SU-DHL-6 (cell line): ENCODE measurements around the gene DNAJB5.

Experiments used
- CTCF ChIP-seq: fragments of 200-600 bp; sonication (generic); IDR thresholded peaks from one replicate; pipeline ENCODE4 v1.5.1; 2017; ENCODE audit warnings: antibody characterized with exemption, mild to moderate bottlenecking, low read length, moderate library complexity; ENCODE audit not compliant: insufficient read depth, poor library complexity, severe bottlenecking
- EZH2phosphoT487 ChIP-seq: fragments of 200-600 bp; sonication (generic), shearing (Covaris generic); conservative IDR thresholded peaks from 2 replicates; pipeline ENCODE4 v1.6.1; 2018; ENCODE audit warnings: mild to moderate bottlenecking, antibody characterized with exemption, low read length, moderate library complexity, mixed read lengths

- TF ChIP-seq CTCF, result no peak
- no peak for TF ChIP-seq EZH2phosphoT487
Observed at GRCh38 chr9:35000535-35001284, 11.2 kb downstream of the DNAJB5 start.
